Endothelial cell (in vitro differentiated cells): ENCODE results near the gene GRM8. TPM values are rescaled to one million over a fixed set of nuclear protein-coding genes. Genes with fewer than 3 reads are reported as not detected.

Experiments used
- DNase-seq: peaks from one replicate; pipeline ENCODE4 v3.0.0; 2021; ENCODE audit warnings: low spot score
- H3K27ac Mint-ChIP-seq: one replicate; pipeline ENCODE4 v1.8.0; 2021; ENCODE audit warnings: mixed read lengths, inconsistent platforms; ENCODE audit not compliant: unreplicated experiment
- H3K27me3 Mint-ChIP-seq: one replicate; pipeline ENCODE4 v1.8.0; 2021; ENCODE audit warnings: mild to moderate bottlenecking, moderate library complexity, mixed read lengths, inconsistent platforms; ENCODE audit not compliant: unreplicated experiment
- H3K36me3 Mint-ChIP-seq: one replicate; pipeline ENCODE4 v1.8.0; 2021; ENCODE audit warnings: mild to moderate bottlenecking, low read depth, mixed read lengths, inconsistent platforms; ENCODE audit not compliant: unreplicated experiment
- H3K4me1 Mint-ChIP-seq: one replicate; pipeline ENCODE4 v1.8.0; 2021; ENCODE audit warnings: mild to moderate bottlenecking, mixed read lengths, inconsistent platforms; ENCODE audit not compliant: unreplicated experiment
- H3K4me3 Mint-ChIP-seq: one replicate; pipeline ENCODE4 v1.8.0; 2021; ENCODE audit warnings: mild to moderate bottlenecking, mixed read lengths, inconsistent platforms; ENCODE audit not compliant: unreplicated experiment
- H3K9me3 Mint-ChIP-seq: one replicate; pipeline ENCODE4 v1.8.0; 2021; ENCODE audit warnings: mixed read lengths, inconsistent platforms; ENCODE audit not compliant: unreplicated experiment
- total RNA-seq: library from RNA; stranded (reverse); fragmentation: NEBNext Ultra II Directional; extraction: Animal tissue kit (Norgen Biotek cat#: 25700); gene quantifications from one replicate; pipeline ENCODE4 v1.2.1, GENCODE V29; 2021; ENCODE audit not compliant: unreplicated experiment
- TF ChIP-seq, protein P1 (sequence below): fragments of 200-600 bp; sonication (generic); IDR thresholded peaks from one replicate; pipeline ENCODE4 v1.5.0; 2021; ENCODE audit warnings: antibody characterized with exemption; ENCODE audit not compliant: unreplicated experiment

GRM8 gene
- total RNA-seq, 1 donor from 2014 or later = 1.5 TPM

DNA sequence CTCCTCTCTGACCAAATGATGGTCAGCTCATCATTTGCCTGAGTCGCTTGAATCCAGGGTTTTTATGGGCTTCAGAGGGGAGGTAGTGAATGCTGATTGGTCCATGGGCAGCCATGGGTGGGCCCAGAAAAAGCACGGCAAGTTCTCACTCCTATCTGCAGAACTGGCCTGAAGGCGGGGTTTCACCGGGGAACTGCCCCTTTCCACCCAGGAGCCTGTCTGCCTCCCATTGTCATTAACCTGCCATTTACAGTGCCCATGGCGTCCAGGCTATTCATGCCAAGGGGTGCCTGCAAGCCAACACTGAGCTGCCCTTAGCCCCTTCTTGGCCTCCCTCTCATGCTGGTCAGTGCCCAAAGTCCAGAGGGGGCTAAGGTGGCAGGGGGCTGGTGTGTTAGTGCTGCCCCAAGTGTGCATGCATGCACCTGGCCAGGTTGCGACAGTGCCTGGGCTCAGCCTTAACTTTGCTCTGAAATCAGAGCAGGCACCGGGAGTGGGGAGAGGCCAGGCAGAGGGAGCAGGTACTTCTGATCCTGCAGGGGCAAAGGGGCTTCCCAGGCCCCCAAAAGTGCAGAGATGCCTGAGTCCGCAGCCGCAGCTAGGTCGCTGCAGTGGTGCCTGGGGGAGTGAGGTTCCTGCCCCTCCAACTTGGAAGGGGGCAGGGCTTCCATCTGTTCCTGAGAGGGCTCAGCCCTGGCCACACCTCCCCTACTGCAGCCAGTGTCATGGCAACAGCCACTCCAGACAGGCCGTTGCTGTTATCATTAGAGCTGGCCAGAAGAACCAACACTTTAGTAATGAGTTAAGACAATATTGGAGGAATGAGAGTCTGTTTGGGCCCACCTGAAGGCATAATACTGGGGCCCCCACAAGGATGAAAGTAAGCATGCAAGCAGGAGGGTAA, 561.6 kb downstream of the GRM8 start:
- Mint-ChIP-seq H3K27ac (no peak overlapping the region), H3K9me3 (peaks cover 11% of the 10 kb centered on the region), H3K27me3 (peaks cover 2% of the 10 kb centered on the region), H3K4me3 (no peak overlapping the region), H3K36me3 (peaks cover 7% of the 10 kb centered on the region), H3K4me1 (no peaks in the 10 kb centered on the region)
- TF ChIP-seq, protein P1, sequence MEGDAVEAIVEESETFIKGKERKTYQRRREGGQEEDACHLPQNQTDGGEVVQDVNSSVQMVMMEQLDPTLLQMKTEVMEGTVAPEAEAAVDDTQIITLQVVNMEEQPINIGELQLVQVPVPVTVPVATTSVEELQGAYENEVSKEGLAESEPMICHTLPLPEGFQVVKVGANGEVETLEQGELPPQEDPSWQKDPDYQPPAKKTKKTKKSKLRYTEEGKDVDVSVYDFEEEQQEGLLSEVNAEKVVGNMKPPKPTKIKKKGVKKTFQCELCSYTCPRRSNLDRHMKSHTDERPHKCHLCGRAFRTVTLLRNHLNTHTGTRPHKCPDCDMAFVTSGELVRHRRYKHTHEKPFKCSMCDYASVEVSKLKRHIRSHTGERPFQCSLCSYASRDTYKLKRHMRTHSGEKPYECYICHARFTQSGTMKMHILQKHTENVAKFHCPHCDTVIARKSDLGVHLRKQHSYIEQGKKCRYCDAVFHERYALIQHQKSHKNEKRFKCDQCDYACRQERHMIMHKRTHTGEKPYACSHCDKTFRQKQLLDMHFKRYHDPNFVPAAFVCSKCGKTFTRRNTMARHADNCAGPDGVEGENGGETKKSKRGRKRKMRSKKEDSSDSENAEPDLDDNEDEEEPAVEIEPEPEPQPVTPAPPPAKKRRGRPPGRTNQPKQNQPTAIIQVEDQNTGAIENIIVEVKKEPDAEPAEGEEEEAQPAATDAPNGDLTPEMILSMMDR = no peak
- DNase-seq = no peak

DNA sequence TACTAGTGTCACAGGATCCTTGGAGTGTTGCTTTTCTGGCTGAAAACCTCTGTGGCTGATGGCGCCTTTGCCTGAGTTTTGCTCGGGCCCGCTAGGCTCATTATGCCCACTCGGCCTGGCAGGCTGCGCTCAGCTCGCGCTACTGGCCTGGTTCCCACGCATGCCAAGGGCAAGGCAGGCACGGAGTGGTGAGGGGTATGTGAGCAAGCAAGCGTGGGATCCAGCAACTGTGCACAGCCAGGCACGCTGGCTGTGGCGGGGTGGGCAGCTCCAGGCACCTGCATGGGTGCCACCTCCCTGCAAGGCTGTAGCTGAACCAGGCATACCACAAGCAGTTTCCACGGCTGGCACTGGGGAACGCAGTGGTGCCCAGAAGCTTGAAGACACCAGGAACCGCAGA, 562.6 kb downstream of the GRM8 start:
- Mint-ChIP-seq H3K36me3 (peaks cover 7% of the 10 kb centered on the region), H3K4me3 (no peak overlapping the region), H3K9me3 (peaks cover 11% of the 10 kb centered on the region), H3K4me1 (no peaks in the 10 kb centered on the region), H3K27me3 (peaks cover 2% of the 10 kb centered on the region), H3K27ac (no peak overlapping the region)
- TF ChIP-seq, protein P1 = no peak
- no peak for DNase-seq

DNA sequence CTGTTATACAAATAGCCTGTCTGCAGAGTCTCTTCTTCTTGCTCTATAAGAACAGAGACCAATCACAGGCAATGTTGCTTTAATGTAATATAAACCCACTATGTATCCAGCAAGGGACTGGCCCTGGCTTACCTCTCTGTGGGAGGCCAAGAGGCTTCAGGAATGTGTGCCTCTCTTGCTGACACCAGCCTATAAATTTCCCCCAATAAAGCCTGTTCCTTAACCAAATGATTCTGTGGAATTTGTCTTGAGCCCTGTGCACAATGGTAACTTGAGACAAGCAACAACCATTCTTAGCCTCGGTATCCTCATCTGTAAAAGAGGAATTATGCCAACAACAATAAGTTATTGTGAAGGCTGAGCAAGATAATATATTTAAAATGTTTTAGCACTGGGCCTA, 563.7 kb downstream of the GRM8 start:
- Mint-ChIP-seq H3K4me1 (no peaks in the 10 kb centered on the region), H3K4me3 (no peak overlapping the region), H3K27ac (no peak overlapping the region), H3K36me3 (peaks cover 7% of the 10 kb centered on the region), H3K9me3 (peaks cover 11% of the 10 kb centered on the region), H3K27me3 (peaks cover 2% of the 10 kb centered on the region)
- TF ChIP-seq, protein P1 = no peak
- DNase-seq = no peak

DNA sequence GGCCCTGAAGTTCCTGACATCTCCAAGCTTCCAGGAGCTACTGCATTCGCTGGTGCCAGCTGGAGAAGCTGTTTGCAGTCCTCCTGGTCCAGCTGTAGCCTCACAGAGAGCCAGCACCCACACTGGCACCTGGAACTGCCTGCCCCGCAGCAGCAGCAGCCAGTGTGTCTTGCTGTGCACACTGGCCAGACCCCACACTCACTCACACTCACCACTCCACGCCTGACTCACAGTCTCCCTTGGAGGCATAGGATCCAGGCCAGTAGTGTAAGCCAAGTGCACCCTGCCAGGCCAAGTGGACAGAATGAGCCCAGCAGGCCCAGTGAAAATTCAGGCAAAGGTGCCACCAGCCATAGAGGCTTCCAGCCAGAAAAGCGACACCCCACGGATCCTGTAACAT, 566.3 kb downstream of the GRM8 start:
- Mint-ChIP-seq H3K27me3 (peaks cover 2% of the 10 kb centered on the region), H3K36me3 (peaks cover 7% of the 10 kb centered on the region), H3K4me1 (no peaks in the 10 kb centered on the region), H3K4me3 (no peak overlapping the region), H3K9me3 (peaks cover 11% of the 10 kb centered on the region), H3K27ac (no peak overlapping the region)
- TF ChIP-seq, protein P1 = no peak
- DNase-seq = no peak

DNA sequence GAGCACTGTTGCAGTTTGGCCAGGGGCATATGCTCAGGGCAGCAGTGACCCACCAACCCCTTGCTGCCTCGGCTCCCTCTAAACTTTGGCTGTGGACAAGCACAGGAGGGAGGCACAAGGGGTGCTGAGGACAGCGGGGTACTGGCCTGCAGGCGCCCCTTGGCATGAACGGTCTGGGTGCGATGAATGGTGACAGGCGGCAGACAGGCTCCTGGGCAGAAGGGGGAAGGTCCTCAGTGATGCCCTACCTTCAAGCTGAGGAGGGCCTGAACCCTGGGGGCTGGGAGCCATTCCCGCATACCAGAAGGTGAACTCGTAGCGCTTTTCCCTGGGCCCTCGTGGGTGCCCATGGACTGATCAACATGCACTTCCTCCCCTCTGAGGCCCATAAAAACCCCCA, 567.1 kb downstream of the GRM8 start:
- peaks cover 7% of the 10 kb centered on the region for H3K36me3 Mint-ChIP-seq
- peaks cover 2% of the 10 kb centered on the region for H3K27me3 Mint-ChIP-seq
- no peak overlapping the region for H3K27ac Mint-ChIP-seq
- H3K4me1 Mint-ChIP-seq = no peaks in the 10 kb centered on the region
- H3K9me3 Mint-ChIP-seq = peaks cover 11% of the 10 kb centered on the region
- no peak for DNase-seq
- TF ChIP-seq, protein P1 = no peak
- no peak overlapping the region for H3K4me3 Mint-ChIP-seq
